GM10847 (cell line): Measurements from ENCODE around the gene SLC8A3.

Source experiments
- POLR2A ChIP-seq: IDR thresholded peaks from 2 replicates; pipeline ENCODE4 v1.6.1; 2011; ENCODE audit not compliant: insufficient read length; ENCODE audit errors: extremely low read depth

SLC8A3 gene

DNA sequence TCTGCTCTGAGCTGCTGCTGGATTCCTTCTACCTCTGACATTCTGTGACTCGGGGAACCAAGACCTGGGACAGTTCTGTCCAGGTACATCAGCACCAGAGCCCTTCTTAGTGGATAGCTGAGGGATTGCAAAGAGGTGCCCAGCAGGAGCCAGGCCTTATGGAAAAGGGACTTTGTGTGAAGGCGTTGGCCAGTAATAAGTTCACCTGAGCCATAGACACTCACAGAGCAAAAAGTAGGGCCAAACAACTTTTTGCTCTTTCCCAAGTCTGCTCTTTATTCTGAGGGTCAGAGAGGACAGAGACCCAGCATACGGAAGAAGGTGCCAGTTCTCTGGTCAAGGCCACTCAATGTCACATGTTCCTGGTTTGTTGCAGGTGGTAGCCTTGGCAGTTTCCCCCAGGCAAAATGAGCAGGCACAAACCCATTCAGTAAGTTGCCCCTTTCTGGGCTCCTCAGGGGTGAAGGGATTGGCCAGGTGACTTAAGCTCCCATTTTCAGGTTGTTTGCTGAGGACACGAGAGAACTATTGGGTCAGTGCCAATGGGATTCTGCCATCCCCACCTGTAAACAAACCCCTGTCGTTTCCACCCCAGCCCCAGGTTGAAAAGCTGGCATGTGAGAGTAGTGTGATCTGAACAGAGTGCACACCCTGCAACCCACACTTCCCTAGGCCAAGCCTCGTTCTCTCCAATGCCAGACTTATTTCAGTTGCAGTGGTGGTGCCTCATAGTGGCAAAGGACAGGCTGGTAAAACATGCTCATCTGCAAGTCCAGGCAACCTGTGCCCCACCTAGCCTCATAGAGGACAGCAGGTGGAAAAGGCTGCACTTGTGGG, 159.2 kb downstream of the SLC8A3 start:
- no peak for TF ChIP-seq POLR2A

DNA sequence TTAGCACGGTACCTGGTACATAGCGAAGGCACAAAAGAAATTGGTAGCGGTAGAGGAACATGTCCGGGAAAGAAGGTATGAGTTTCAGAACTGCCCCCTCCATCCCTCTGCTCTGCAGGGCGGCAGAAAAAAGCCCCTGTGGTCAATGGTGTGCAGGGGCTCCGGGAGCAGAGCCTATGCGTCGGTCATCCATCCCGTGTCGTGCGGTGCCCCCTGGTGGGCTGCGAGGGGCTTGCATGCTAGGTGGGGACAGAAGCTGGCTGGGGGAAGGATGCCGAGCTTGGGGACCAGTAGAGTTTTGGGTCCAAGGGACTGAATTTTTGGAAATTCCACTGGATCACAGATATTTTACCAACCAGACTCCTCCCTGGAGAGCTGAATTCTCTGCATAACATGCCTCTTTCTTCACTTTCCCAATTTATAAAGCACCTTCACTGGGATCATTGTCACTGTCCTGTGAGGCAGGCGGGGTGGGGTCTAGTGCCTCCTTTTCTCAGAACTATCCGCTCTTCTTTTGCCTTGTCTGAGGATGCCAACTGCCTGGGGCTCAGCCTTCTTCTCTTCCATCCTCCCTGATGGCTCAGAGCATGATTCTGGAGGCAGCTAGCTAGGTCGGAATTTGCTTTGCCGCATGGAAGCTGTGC, 160.8 kb downstream of the SLC8A3 start:
- no peak for TF ChIP-seq POLR2A

DNA sequence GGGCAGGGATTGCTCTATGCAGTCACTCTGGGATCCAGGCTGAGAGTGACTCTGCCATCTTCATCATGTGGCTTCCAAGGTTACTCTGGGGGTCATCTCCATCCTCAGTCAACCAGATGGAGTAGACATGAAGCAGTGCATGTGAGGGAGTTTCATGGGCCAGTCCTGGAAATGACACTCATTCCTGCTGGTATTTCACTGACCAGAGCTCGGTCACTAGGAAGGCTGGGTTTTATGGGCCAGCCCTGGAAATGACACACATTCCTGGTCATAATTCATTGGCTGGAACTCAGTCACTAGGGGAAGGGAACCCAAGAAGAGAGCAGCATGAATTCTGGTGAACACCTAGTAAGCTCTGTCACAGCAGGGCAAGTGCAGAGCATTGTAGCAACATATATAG, 164.9 kb downstream of the SLC8A3 start:
- no peak for TF ChIP-seq POLR2A

DNA sequence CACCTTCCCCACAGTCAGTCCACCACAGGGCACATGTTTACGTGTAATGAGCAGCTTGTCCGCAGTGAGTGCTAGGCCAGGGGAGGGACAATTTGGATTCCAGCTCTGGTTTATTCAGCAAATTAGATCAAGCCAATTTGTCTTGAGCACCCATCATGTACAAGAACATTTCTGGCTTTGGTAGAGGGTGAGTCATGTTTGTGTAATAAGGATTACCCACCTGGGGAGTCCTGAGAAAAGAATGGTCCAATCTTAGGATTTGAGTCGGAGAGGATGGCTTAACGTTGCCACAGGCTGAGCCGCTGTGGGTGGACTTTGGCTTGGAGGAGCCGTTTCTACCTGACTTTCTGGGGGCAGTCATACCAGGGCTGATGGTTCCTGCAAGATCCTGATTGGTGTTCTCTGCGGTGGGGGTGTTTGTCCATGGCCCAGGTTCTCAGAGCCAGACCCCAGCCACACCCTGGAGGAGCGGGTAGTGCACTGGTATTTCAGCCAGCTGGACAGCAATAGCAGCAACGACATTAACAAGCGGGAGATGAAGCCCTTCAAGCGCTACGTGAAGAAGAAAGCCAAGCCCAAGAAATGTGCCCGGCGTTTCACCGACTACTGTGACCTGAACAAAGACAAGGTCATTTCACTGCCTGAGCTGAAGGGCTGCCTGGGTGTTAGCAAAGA, 165.8 kb downstream of the SLC8A3 start:
- TF ChIP-seq POLR2A: no peak

DNA sequence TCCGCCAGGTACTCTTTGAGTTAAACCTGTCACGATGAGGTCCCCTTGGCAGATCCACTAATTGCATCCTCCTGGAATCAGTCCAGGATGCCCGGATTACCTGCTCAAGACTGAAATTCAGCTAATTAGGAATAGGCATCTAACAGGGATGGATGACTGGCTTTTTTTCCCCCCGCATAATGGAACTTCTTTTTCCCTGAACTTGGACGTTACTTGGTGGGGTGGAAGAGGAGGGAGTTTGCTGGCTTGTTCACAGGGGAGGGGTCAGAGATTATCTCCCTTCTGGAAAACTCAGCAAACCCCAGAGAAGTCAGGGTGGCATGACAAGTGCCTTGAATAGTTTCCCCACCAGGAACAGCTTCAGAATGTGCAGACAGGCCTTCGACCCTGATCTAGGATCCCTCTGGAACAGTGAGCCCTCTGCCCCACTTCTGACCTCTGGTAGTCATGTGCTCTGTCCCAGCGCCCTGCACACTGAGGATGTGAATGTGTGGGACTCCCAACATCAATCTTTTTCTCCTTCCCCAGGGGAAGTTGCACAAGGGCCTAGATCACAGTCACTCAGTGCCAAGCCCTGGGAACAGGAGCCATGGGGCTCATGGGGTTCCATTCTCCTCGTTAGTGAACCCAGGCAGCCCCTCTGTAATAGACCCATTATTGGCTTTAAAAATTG, 167.1 kb downstream of the SLC8A3 start:
- no peak for TF ChIP-seq POLR2A

DNA sequence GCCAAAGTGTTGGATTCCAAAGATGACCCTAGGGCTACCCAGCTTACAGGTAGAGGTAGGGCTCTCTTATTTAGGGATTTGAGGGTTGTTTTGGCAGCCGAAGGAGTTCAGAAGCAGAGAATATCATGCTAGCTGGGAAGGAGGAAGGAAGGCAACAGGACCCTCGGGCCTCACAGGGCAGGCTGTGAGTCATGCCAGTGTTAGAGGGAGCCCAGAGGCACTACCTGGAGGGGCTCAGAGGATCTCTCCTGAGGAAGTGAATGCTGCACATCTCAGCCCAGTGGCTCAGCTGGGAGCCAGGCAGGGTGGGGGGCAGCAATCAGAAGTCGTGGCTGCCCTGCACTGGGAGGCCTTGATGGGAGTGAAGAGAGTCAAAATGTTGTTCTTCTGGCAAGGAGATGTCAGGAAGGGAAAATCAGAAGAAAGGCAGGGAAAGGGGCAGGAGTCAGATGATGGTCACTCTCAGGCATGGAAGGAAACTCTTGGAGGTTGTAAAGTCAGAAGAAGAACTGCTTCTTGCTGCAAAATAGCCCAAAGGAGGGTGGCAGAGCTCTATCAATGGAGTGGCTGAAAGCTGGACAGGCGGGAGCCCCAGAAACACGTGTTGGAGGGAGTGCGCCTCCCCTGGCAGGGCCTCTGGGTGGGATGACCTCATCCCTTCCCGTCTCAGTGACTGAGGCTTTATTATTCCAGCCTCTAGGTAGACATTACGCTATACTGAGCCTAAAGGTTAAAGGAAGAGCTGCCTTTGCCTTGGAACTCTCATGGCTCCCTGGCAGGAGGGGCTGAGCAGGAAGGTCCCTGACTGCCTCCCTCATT, 168.2 kb downstream of the SLC8A3 start:
- TF ChIP-seq POLR2A: no peak

GRCh38 chr14:70019695-70020094, 169.1 kb downstream of the SLC8A3 start:
- TF ChIP-seq POLR2A: no peak

GRCh38 chr14:70018713-70019211, 170.0 kb downstream of the SLC8A3 start:
- TF ChIP-seq POLR2A: no peak

GRCh38 chr14:70018230-70018629, 170.5 kb downstream of the SLC8A3 start:
- no peak for TF ChIP-seq POLR2A

GRCh38 chr14:70014406-70015095, 174.2 kb downstream of the SLC8A3 start:
- no peak for TF ChIP-seq POLR2A

- TF ChIP-seq POLR2A: no peak
Measured at GRCh38 chr14:70013271-70013873, 175.4 kb downstream of the SLC8A3 start.

GRCh38 chr14:70011708-70012107, 177.0 kb downstream of the SLC8A3 start:
- TF ChIP-seq POLR2A: no peak

GRCh38 chr14:70011098-70011497, 177.7 kb downstream of the SLC8A3 start:
- TF ChIP-seq POLR2A: no peak
